Activated CD4-positive, alpha-beta T cell treated with anti-CD3 and anti-CD28 coated beads, Interleukin-2, amount 50 U/mL, for 4 hours (primary cell): Measurements from ENCODE around the gene IGFBP1.

Source experiments
- DNase-seq, 2 experiments: peaks; one replicate each; pipeline ENCODE4 v3.0.0-alpha.2; 2020

IGFBP1 gene

GRCh38 chr7:45881280-45881758 is 7.0 kb upstream of the IGFBP1 start:
- DNase-seq = no peak

- no peak for DNase-seq
Observed at GRCh38 chr7:45881759-45882464, 6.4 kb upstream of the IGFBP1 start.

GRCh38 chr7:45882465-45882810 is 5.8 kb upstream of the IGFBP1 start:
- DNase-seq = no peak

GRCh38 chr7:45884136-45884535 is 4.2 kb upstream of the IGFBP1 start:
- DNase-seq = no peak

- DNase-seq = no peak
Observed at GRCh38 chr7:45885264-45885882, 2.9 kb upstream of the IGFBP1 start.

- no peak for DNase-seq
Observed at GRCh38 chr7:45886931-45887667, 1.2 kb upstream of the IGFBP1 start.

- DNase-seq = no peak
Observed at GRCh38 chr7:45888993-45889366, 692 bp downstream of the IGFBP1 start.

- DNase-seq = no peak
Observed at GRCh38 chr7:45889367-45890067, 1.2 kb downstream of the IGFBP1 start.

GRCh38 chr7:45890125-45890901 is 2.0 kb downstream of the IGFBP1 start:
- DNase-seq = no peak

GRCh38 chr7:45890902-45891461 is 2.7 kb downstream of the IGFBP1 start:
- DNase-seq = no peak

- DNase-seq = no peak
Observed at GRCh38 chr7:45891462-45892402, 3.4 kb downstream of the IGFBP1 start.

- DNase-seq = no peak
Observed at GRCh38 chr7:45892407-45893035, 4.2 kb downstream of the IGFBP1 start.

- DNase-seq = no peak
Observed at GRCh38 chr7:45893374-45893995, 5.2 kb downstream of the IGFBP1 start.

- DNase-seq = no peak
Observed at GRCh38 chr7:45893996-45894664, 5.8 kb downstream of the IGFBP1 start.

- DNase-seq = no peak
Observed at GRCh38 chr7:45894665-45895062, 6.4 kb downstream of the IGFBP1 start.

GRCh38 chr7:45897042-45897690 is 8.9 kb downstream of the IGFBP1 start:
- DNase-seq = no peak

GRCh38 chr7:45898222-45898621 is 9.9 kb downstream of the IGFBP1 start:
- no peak for DNase-seq

- no peak for DNase-seq
Observed at GRCh38 chr7:45901566-45901965, 13.3 kb downstream of the IGFBP1 start.

- DNase-seq = no peak
Observed at GRCh38 chr7:45902820-45903219, 14.5 kb downstream of the IGFBP1 start.
